OCI-LY7 (cell line): ENCODE data around the gene NTM.

Experiments used
- EZH2phosphoT487 ChIP-seq: fragments of 200-600 bp; sonication (generic); IDR thresholded peaks from 2 replicates; pipeline ENCODE4 v1.6.1; 2018; ENCODE audit warnings: low read depth, borderline replicate concordance, mild to moderate bottlenecking, mixed run types, antibody characterized with exemption, low read length, moderate library complexity, mixed read lengths
- TF ChIP-seq, protein P1 (sequence below): fragments of 200-600 bp; sonication (generic); conservative IDR thresholded peaks from 2 replicates; pipeline ENCODE4 v1.5.1; 2014; ENCODE audit warnings: mild to moderate bottlenecking, antibody characterized with exemption, low read length, moderate library complexity, mixed read lengths

DNA sequence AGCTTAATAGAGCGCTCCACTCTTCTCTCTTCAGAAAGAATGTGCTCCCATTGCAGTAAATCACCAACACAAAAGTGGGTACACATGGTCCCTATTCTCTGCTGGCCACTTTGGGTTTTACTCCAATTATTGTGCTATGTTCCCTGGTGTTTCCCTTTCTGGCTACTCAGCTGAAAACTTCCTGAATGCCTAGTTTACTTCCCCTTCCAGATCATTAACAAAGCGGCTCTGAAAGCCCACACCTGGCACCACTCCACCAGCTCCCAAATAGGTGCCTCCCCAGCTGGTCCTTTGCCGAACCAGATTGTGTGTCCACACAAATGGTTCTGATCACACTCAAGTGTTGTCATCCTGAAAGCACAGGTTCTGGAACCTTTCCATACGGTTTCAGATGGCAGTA lies 443.7 kb downstream of the NTM start:
- TF ChIP-seq, protein P1, sequence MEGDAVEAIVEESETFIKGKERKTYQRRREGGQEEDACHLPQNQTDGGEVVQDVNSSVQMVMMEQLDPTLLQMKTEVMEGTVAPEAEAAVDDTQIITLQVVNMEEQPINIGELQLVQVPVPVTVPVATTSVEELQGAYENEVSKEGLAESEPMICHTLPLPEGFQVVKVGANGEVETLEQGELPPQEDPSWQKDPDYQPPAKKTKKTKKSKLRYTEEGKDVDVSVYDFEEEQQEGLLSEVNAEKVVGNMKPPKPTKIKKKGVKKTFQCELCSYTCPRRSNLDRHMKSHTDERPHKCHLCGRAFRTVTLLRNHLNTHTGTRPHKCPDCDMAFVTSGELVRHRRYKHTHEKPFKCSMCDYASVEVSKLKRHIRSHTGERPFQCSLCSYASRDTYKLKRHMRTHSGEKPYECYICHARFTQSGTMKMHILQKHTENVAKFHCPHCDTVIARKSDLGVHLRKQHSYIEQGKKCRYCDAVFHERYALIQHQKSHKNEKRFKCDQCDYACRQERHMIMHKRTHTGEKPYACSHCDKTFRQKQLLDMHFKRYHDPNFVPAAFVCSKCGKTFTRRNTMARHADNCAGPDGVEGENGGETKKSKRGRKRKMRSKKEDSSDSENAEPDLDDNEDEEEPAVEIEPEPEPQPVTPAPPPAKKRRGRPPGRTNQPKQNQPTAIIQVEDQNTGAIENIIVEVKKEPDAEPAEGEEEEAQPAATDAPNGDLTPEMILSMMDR = no peak
- TF ChIP-seq EZH2phosphoT487 = no peak
